Breast epithelium (tissue), 3 donors: ENCODE data around the gene TP63.

Source experiments
- POLR2A ChIP-seq: fragments of 450-650 bp; IDR thresholded peaks from one replicate; pipeline ENCODE4 v1.6.1; 2016; ENCODE audit warnings: antibody characterized with exemption, mild to moderate bottlenecking, moderate library complexity
- TF ChIP-seq, protein P1 (sequence below), 3 donors: fragments of 450-650 bp; IDR thresholded peaks; one replicate each; pipeline ENCODE4 v1.5.1; 2016 to 2017; ENCODE audit warnings: antibody characterized with exemption in 3 of 3, mild to moderate bottlenecking in 3 of 3, moderate library complexity in 3 of 3

DNA sequence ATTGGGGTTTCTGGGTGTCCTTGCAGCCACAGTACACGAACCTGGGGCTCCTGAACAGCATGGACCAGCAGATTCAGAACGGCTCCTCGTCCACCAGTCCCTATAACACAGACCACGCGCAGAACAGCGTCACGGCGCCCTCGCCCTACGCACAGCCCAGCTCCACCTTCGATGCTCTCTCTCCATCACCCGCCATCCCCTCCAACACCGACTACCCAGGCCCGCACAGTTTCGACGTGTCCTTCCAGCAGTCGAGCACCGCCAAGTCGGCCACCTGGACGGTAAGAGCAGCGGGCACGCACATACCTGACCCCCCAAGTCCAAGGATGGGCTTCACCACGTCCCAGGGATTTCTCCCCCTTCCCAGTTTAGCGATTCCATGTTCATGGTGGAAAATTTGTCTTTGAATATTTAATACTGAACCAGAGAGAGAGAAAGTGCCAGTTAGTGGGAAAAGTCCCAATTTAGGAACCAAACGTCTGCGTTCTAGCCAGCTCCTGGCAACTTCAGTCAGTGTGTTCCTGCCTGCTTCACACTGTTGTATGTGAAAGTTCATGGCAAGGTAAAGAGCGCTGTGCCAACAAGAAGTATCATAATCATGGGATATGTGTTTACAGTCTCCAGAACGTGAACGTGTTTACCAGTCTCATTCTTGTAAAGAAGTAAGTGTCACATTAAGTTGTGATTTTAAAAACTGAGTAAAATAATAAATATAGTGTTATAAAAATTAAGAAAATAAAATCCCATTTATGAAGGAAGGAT is 177.2 kb downstream of the TP63 start:
- TF ChIP-seq, protein P1, sequence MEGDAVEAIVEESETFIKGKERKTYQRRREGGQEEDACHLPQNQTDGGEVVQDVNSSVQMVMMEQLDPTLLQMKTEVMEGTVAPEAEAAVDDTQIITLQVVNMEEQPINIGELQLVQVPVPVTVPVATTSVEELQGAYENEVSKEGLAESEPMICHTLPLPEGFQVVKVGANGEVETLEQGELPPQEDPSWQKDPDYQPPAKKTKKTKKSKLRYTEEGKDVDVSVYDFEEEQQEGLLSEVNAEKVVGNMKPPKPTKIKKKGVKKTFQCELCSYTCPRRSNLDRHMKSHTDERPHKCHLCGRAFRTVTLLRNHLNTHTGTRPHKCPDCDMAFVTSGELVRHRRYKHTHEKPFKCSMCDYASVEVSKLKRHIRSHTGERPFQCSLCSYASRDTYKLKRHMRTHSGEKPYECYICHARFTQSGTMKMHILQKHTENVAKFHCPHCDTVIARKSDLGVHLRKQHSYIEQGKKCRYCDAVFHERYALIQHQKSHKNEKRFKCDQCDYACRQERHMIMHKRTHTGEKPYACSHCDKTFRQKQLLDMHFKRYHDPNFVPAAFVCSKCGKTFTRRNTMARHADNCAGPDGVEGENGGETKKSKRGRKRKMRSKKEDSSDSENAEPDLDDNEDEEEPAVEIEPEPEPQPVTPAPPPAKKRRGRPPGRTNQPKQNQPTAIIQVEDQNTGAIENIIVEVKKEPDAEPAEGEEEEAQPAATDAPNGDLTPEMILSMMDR (IDR thresholded peaks at IDR 0.05), result no peak
- no peak for TF ChIP-seq POLR2A
